ENCODE results near the gene NCAPG2. TPM values are rescaled to one million over a fixed set of nuclear protein-coding genes. Genes with fewer than 3 reads are reported as not detected.

Gene NCAPG2
- total and polyA plus RNA-seq, 10 of the 15 experiments (the other 5 are each of a cell fraction or from before 2014, with no cell fraction given), result 11.2 to 78.2 (median 49.2) TPM

GRCh38 chr7:158676171-158676840 is 28.3 kb downstream of the NCAPG2 start:
- ChIA-PET CTCF (no interaction called here), SMC1A (ENCODE audit: uncharacterized antibody, unreplicated experiment) (interaction anchor here (0.6 kb wide), 1 partner anchor 12 kb away, joined by 4 read pairs; no protein-coding TSS in a partner anchor), RAD21 (ENCODE audit: unreplicated experiment) (no interaction called here), POLR2A (no interaction called here)
- no TSS peak for BruUV-seq (replicated peaks)
- H3K9ac ChIP-seq (ENCODE audit: control insufficient read depth, insufficient read depth, low read length), result no peak overlapping the region
- no peak overlapping the region for H3K27ac ChIP-seq (ENCODE audit: control insufficient read depth, insufficient read depth)
- intact Hi-C loops (cut with micrococcal nuclease; ENCODE audit: unreplicated experiment) (no loop called here), in situ Hi-C loops (cut with MboI) (no loop called here)
- H3K36me3 ChIP-seq (ENCODE audit: control insufficient read depth in 2 of 2, insufficient read depth in 2 of 2, low read length in 1 of 2), result peaks cover 15 to 31% of the 10 kb centered on the region in 2 experiments
- H2AFZ ChIP-seq (ENCODE audit: control insufficient read depth, low read depth, low read length), result no peak overlapping the region
- DNase-seq (ENCODE audit: low read depth, low spot score) (no peak), ATAC-seq (no peak), FAIRE-seq (no peak)
- H3K4me3 ChIP-seq, result no peak overlapping the region
- no peak overlapping the region for H3K4me2 ChIP-seq (ENCODE audit: control insufficient read depth, insufficient read depth)
- no peaks in the 10 kb centered on the region for H3K9me3 ChIP-seq (replicated peaks; ENCODE audit: control insufficient read depth, insufficient read depth, low read length)
- no peaks in the 10 kb centered on the region for H3K79me2 ChIP-seq (ENCODE audit: control insufficient read depth, insufficient read depth, low read length)
- no peaks in the 10 kb centered on the region for H3K4me1 ChIP-seq (ENCODE audit: control insufficient read depth, insufficient read depth, low read length)
- TF ChIP-seq HSF1 (IDR thresholded peaks at IDR 0.05; ENCODE audit: low read depth, low read length) (no peak), ATF7 (IDR thresholded peaks at IDR 0.05; ENCODE audit: low read depth) (no peak), NR2C2 (IDR thresholded peaks at IDR 0.05; ENCODE audit: borderline replicate concordance, control insufficient read depth, insufficient read length, low read depth) (no peak), REST (IDR thresholded peaks at IDR 0.05; ENCODE audit: low read depth, low read length) (no peak), E2F8 (IDR thresholded peaks at IDR 0.05; ENCODE audit: low read depth, partially characterized antibody) (no peak), TBL1XR1 (IDR thresholded peaks at IDR 0.05; ENCODE audit: low read depth, low read length) (no peak)
- 66% methylated on average over 7 of the region's 7 CpGs for WGBS (ENCODE audit: insufficient coverage, insufficient replicate concordance, low lambda C conversion rate, missing lambda C conversion rate)
- H3K27me3 ChIP-seq (replicated peaks in 1 of 2; ENCODE audit: control insufficient read depth in 2 of 2, insufficient read depth in 2 of 2, low read length in 1 of 2), result no peaks in the 10 kb centered on the region
- H4K20me1 ChIP-seq (ENCODE audit: control insufficient read depth, insufficient read depth), result no peaks in the 10 kb centered on the region
